Kidney epithelial cell (primary cell): Measurements from ENCODE around the gene MPC2. TPM values are rescaled to one million over a fixed set of nuclear protein-coding genes. Genes with fewer than 3 reads are reported as not detected.
A peak's percentile ranks its signal among the peaks of the same experiment; 100 is the strongest.

Source experiments
- DNase-seq: peaks from one replicate; pipeline ENCODE4 v3.0.0-alpha.2; 2010; ENCODE audit warnings: low read depth
- H3K27me3 ChIP-seq: 2 replicates; pipeline ENCODE4 v1.6.0; 2011; ENCODE audit warnings: low read length; ENCODE audit not compliant: control insufficient read depth, insufficient read depth
- H3K36me3 ChIP-seq: 2 replicates; pipeline ENCODE4 v1.5.1; 2011; ENCODE audit warnings: low read length; ENCODE audit not compliant: control insufficient read depth, insufficient read depth
- H3K4me3 ChIP-seq: 2 replicates; pipeline ENCODE4 v1.5.1; 2011; ENCODE audit warnings: low read depth, mild to moderate bottlenecking, control low read depth, low read length
- total RNA-seq: library from RNA; depleted of rRNA; stranded (reverse); fragments of >200 nt; gene quantifications from 2 replicates; pipeline ENCODE4 v1.2.3, GENCODE V29; 2015
- TF ChIP-seq, protein P1 (sequence below): IDR thresholded peaks from 2 replicates; pipeline ENCODE4 v1.5.1; 2011; ENCODE audit warnings: mild to moderate bottlenecking, moderate library complexity, low read length, control low read depth, inconsistent platforms; ENCODE audit not compliant: insufficient read depth, poor library complexity, severe bottlenecking

Gene MPC2
- total RNA-seq, 1 donor from 2014 or later: 15.4 TPM

GRCh38 chr1:167940264-167940663 is 3.4 kb upstream of the MPC2 start:
- DNase-seq: no peak
- TF ChIP-seq, protein P1, sequence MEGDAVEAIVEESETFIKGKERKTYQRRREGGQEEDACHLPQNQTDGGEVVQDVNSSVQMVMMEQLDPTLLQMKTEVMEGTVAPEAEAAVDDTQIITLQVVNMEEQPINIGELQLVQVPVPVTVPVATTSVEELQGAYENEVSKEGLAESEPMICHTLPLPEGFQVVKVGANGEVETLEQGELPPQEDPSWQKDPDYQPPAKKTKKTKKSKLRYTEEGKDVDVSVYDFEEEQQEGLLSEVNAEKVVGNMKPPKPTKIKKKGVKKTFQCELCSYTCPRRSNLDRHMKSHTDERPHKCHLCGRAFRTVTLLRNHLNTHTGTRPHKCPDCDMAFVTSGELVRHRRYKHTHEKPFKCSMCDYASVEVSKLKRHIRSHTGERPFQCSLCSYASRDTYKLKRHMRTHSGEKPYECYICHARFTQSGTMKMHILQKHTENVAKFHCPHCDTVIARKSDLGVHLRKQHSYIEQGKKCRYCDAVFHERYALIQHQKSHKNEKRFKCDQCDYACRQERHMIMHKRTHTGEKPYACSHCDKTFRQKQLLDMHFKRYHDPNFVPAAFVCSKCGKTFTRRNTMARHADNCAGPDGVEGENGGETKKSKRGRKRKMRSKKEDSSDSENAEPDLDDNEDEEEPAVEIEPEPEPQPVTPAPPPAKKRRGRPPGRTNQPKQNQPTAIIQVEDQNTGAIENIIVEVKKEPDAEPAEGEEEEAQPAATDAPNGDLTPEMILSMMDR: no peak
- Histone ChIP-seq H3K27me3 (no peaks in the 10 kb centered on the region), H3K36me3 (no peaks in the 10 kb centered on the region), H3K4me3 (no peak overlapping the region)

- TF ChIP-seq, protein P1: no peak
- Histone ChIP-seq H3K27me3 (no peaks in the 10 kb centered on the region), H3K4me3 (peak overlapping the region; percentile 96), H3K36me3 (no peaks in the 10 kb centered on the region)
- no peak for DNase-seq
These were observed 1.3 kb upstream of the MPC2 start for GRCh38 chr1:167938080-167938636.

DNA sequence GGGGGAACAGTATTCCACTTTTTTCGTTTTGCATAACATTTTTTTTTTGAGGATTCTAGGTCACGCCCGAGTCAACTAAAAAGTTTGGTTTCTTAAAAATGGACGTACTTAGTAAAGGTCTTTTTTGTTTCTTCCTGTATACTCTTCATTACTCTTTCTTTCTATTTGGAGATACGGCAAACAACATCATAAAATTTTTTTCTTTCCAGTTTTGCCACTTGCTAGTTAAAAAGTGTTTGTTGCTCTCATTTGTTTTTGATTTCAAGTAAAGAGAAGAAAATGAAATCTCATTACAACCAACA is 788 bp upstream of the MPC2 start:
- H3K36me3 ChIP-seq: no peaks in the 10 kb centered on the region
- TF ChIP-seq, protein P1: no peak
- no peaks in the 10 kb centered on the region for H3K27me3 ChIP-seq
- H3K4me3 ChIP-seq: peak overlapping the region; percentile 96
- DNase-seq: no peak

- H3K27me3 ChIP-seq: no peaks in the 10 kb centered on the region
- TF ChIP-seq, protein P1: no peak
- DNase-seq: peak; percentile 92
- H3K4me3 ChIP-seq: peak within 1 kb of the TSS; percentile 96
- no peaks in the 10 kb centered on the region for H3K36me3 ChIP-seq
These were observed 573 bp downstream of the MPC2 start, which contains the start of gene DCAF6 for GRCh38 chr1:167936068-167936929. Gene DCAF6 (plus strand): TSS chr1:167936683. CDS start chr1:167936912, 229 bp downstream.

GRCh38 chr1:167935216-167936067 is 1.4 kb downstream of the MPC2 start:
- DNase-seq: no peak
- no peaks in the 10 kb centered on the region for H3K27me3 ChIP-seq
- H3K4me3 ChIP-seq: peak overlapping the region; percentile 96
- TF ChIP-seq, protein P1: no peak
- H3K36me3 ChIP-seq: no peaks in the 10 kb centered on the region
